Activated naive CD8-positive, alpha-beta T cell treated with anti-CD3 and anti-CD28 coated beads, Interleukin-2, amount 50 U/mL, for 16 hours (primary cell): ENCODE data around the gene CTNNAL1.
"Not testable (repeated sequence)": the region's sequence is repeated elsewhere in the genome, so short reads cannot be mapped to it uniquely, and the experiment has no call there.

Experiments used
- DNase-seq: peaks from one replicate; pipeline ENCODE4 v3.0.0-alpha.2; 2020; ENCODE audit warnings: low read depth, low spot score

CTNNAL1 gene

GRCh38 chr9:108991479-108991878 is 21.8 kb downstream of the CTNNAL1 start:
- no peak for DNase-seq

GRCh38 chr9:108983885-108984284 is 29.4 kb downstream of the CTNNAL1 start:
- no peak for DNase-seq

GRCh38 chr9:108980893-108981292 is 32.4 kb downstream of the CTNNAL1 start:
- no peak for DNase-seq

- DNase-seq: no peak
Measured at GRCh38 chr9:108978205-108978604, 35.1 kb downstream of the CTNNAL1 start.

- DNase-seq: no peak
Measured at GRCh38 chr9:108973895-108974294, 39.4 kb downstream of the CTNNAL1 start.

GRCh38 chr9:108972626-108973209 is 40.6 kb downstream of the CTNNAL1 start:
- DNase-seq: no peak

GRCh38 chr9:108972186-108972585 is 41.1 kb downstream of the CTNNAL1 start:
- no peak for DNase-seq

- not testable (repeated sequence) for DNase-seq
Measured at GRCh38 chr9:108971392-108971791, 41.9 kb downstream of the CTNNAL1 start.

- DNase-seq: no peak
Measured at GRCh38 chr9:108967916-108968315, 45.4 kb downstream of the CTNNAL1 start.

GRCh38 chr9:108963459-108964143 is 49.7 kb downstream of the CTNNAL1 start:
- DNase-seq: no peak

GRCh38 chr9:108961151-108961550 is 52.1 kb downstream of the CTNNAL1 start:
- no peak for DNase-seq

GRCh38 chr9:108960331-108960730 is 53.0 kb downstream of the CTNNAL1 start:
- DNase-seq: no peak

GRCh38 chr9:108956631-108957026 is 56.7 kb downstream of the CTNNAL1 start:
- DNase-seq: no peak

- DNase-seq: no peak
Measured at GRCh38 chr9:108956022-108956630, 57.2 kb downstream of the CTNNAL1 start.

- no peak for DNase-seq
Measured at GRCh38 chr9:108953983-108954574, 59.2 kb downstream of the CTNNAL1 start.

GRCh38 chr9:108951578-108951977 is 61.7 kb downstream of the CTNNAL1 start:
- DNase-seq: no peak

GRCh38 chr9:108950168-108950567 is 63.1 kb downstream of the CTNNAL1 start:
- no peak for DNase-seq

- DNase-seq: no peak
Measured at GRCh38 chr9:108939975-108940374, 73.3 kb downstream of the CTNNAL1 start.

GRCh38 chr9:108937561-108938305 is 75.6 kb downstream of the CTNNAL1 start:
- no peak for DNase-seq

- DNase-seq: peak; percentile 39
Measured at GRCh38 chr9:108934323-108934893, 78.9 kb downstream of the CTNNAL1 start, which contains the start of gene ABITRAM. Gene ABITRAM, plus strand, starts transcription at chr9:108934400. Its CDS starts 87 bp downstream, at chr9:108934487.

GRCh38 chr9:108933718-108934322 is 79.5 kb downstream of the CTNNAL1 start, which contains the start of gene ELP1:
Gene ELP1, minus strand, starts transcription at chr9:108934124. Its CDS starts 2,978 bp downstream, at chr9:108931146.
- peak; percentile 79 for DNase-seq
